Gastroesophageal sphincter (tissue), 3 donors: Measurements from ENCODE around the gene MINDY2.

Experiments used
- EP300 ChIP-seq: sonication (generic); formaldehyde crosslinking; IDR thresholded peaks from one replicate; pipeline ENCODE4 v1.6.1; 2017; ENCODE audit warnings: antibody characterized with exemption, mild to moderate bottlenecking
- POLR2A ChIP-seq, 2 donors: fragments of 450-650 bp; IDR thresholded peaks; one replicate each; pipeline ENCODE4 v1.6.1; 2017; ENCODE audit warnings: antibody characterized with exemption in 2 of 2, mild to moderate bottlenecking in 2 of 2, moderate library complexity in 1 of 2
- POLR2AphosphoS5 ChIP-seq: sonication (generic); formaldehyde crosslinking; IDR thresholded peaks from one replicate; pipeline ENCODE4 v1.6.1; 2017; ENCODE audit warnings: antibody characterized with exemption
- TF ChIP-seq, protein P1 (sequence below), 4 experiments: fragments of 200-600 bp in 2 of 4; fragments of 450-650 bp in 2 of 4; sonication (generic) in 1 of 4; IDR thresholded peaks; one replicate each; pipeline ENCODE4 v1.5.1; 2017 to 2019; ENCODE audit warnings: antibody characterized with exemption in 4 of 4, mild to moderate bottlenecking in 2 of 4, moderate library complexity in 2 of 4

DNA sequence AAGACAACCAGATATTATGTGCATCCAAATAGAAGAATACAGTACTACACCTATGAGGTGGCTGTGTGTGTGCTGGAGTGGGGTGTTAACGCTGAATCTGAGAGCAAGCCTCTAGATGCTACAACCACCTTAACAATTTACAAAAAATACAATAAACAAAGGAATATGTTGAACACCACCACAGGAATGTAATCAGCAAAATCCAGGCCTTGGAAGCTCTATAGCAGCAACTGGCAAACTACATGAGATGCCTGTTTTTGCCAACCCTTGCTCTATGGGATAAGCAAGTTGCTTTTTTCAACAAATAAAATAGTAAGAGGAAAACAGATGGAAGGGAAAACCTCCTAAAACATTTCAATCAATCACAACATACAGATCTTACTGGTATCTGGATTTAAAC, 138.5 kb downstream of the MINDY2 start:
- TF ChIP-seq EP300 (no peak), POLR2AphosphoS5 (no peak), POLR2A (IDR thresholded peaks at IDR 0.05) (no peak)
- TF ChIP-seq, protein P1, sequence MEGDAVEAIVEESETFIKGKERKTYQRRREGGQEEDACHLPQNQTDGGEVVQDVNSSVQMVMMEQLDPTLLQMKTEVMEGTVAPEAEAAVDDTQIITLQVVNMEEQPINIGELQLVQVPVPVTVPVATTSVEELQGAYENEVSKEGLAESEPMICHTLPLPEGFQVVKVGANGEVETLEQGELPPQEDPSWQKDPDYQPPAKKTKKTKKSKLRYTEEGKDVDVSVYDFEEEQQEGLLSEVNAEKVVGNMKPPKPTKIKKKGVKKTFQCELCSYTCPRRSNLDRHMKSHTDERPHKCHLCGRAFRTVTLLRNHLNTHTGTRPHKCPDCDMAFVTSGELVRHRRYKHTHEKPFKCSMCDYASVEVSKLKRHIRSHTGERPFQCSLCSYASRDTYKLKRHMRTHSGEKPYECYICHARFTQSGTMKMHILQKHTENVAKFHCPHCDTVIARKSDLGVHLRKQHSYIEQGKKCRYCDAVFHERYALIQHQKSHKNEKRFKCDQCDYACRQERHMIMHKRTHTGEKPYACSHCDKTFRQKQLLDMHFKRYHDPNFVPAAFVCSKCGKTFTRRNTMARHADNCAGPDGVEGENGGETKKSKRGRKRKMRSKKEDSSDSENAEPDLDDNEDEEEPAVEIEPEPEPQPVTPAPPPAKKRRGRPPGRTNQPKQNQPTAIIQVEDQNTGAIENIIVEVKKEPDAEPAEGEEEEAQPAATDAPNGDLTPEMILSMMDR (IDR thresholded peaks at IDR 0.05) = no peak
